Measurements from ENCODE around the gene NTM.

NTM gene

DNA sequence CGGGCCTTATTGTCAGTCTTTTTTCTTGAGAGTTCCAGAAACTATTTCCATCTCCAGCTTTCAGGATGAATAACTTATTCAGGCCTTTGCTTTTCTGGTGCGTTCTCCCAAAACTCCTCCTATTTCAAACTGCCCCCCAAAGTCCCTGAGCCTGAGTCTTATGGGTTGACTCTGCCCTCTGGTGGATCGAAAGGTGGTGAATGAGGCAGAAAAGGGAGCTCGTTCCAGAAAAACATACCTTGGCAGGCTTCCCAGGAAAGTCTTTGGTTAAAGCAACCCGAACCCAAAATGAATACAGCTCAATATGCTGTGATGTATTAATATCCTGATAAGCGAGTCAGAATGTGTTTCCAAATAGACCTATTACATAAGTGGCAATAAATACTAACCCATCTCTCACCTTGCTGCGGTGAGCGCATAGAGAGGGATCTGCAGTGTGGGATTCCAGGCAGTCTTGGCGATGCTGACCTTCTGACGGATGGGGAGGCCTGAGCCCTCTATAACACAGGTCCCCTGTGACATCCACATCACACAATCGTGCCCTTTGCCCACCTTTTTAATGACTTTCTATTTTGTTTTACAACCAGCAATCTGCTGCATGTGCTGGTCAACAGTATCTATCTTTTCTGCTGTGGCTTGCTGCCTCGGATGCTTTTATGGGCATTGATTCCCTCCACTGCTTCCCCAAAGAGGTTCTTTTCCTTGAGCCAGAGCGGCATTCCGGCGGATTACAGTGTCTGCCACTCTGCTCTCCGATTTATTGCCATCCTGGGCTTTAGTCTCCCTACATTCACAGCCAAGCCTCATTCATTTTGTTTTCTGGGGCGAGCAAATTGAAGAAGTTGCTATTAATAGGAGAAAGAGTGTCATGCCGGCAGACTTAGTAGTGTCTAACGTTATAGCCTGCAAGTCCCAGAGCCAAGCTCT lies 756.8 kb downstream of the NTM start:
- TF ChIP-seq, protein P1, sequence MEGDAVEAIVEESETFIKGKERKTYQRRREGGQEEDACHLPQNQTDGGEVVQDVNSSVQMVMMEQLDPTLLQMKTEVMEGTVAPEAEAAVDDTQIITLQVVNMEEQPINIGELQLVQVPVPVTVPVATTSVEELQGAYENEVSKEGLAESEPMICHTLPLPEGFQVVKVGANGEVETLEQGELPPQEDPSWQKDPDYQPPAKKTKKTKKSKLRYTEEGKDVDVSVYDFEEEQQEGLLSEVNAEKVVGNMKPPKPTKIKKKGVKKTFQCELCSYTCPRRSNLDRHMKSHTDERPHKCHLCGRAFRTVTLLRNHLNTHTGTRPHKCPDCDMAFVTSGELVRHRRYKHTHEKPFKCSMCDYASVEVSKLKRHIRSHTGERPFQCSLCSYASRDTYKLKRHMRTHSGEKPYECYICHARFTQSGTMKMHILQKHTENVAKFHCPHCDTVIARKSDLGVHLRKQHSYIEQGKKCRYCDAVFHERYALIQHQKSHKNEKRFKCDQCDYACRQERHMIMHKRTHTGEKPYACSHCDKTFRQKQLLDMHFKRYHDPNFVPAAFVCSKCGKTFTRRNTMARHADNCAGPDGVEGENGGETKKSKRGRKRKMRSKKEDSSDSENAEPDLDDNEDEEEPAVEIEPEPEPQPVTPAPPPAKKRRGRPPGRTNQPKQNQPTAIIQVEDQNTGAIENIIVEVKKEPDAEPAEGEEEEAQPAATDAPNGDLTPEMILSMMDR (IDR thresholded peaks at IDR 0.05; ENCODE audit: low read depth, low read length), result peak; percentile 75
- peak overlapping the region; percentile 19 for H3K4me3 ChIP-seq (ENCODE audit: low read depth, low read length)
- DNase-seq (ENCODE audit: low read depth, low spot score), result peak; percentile 93
- in situ Hi-C loops (cut with HindIII; ENCODE audit: low sequenced_read_pairs), result no loop called here

GRCh38 chr11:132127900-132128288 lies 757.5 kb downstream of the NTM start:
- no peak for DNase-seq (ENCODE audit: low read depth, low spot score)
- in situ Hi-C loops (cut with HindIII; ENCODE audit: low sequenced_read_pairs), result no loop called here
- TF ChIP-seq, protein P1 (IDR thresholded peaks at IDR 0.05; ENCODE audit: low read depth, low read length), result no peak
- no peak overlapping the region for H3K4me3 ChIP-seq (ENCODE audit: low read depth, low read length)

- TF ChIP-seq, protein P1 (IDR thresholded peaks at IDR 0.05; ENCODE audit: low read depth, low read length), result no peak
- in situ Hi-C loops (cut with HindIII; ENCODE audit: low sequenced_read_pairs), result no loop called here
- no peak for DNase-seq (ENCODE audit: low read depth, low spot score)
- H3K4me3 ChIP-seq (ENCODE audit: low read depth, low read length), result no peak overlapping the region
Observed at GRCh38 chr11:132131047-132131446, 760.6 kb downstream of the NTM start.

- TF ChIP-seq, protein P1 (IDR thresholded peaks at IDR 0.05; ENCODE audit: low read depth, low read length), result no peak
- in situ Hi-C loops (cut with HindIII; ENCODE audit: low sequenced_read_pairs), result no loop called here
- no peak overlapping the region for H3K4me3 ChIP-seq (ENCODE audit: low read depth, low read length)
- DNase-seq (ENCODE audit: low read depth, low spot score), result no peak
Observed at GRCh38 chr11:132131961-132132360, 761.5 kb downstream of the NTM start.

DNA sequence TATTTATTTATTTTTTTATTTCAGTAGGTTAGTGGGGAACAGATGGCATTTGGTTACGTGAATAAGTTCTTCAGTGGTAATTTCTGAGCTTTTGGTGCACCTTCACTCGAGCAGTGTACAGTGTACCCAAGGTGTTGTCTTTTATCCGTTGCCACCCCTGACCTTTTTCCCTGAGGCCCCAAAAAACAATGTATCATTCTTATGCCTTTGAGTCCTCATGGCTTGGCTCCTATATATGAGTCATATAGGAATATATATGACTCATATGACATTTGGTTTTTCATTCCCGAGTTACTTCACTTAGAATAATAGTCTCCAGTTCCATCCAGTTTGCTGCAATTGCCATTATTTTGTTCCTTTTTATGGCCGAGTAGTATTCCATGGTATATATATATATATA lies 763.9 kb downstream of the NTM start:
- in situ Hi-C loops (cut with HindIII; ENCODE audit: low sequenced_read_pairs), result no loop called here
- TF ChIP-seq, protein P1 (IDR thresholded peaks at IDR 0.05; ENCODE audit: low read depth, low read length), result no peak
- DNase-seq (ENCODE audit: low read depth, low spot score), result peak; percentile 47
- H3K4me3 ChIP-seq (ENCODE audit: low read depth, low read length), result no peak overlapping the region

GRCh38 chr11:132137289-132137980 lies 767.0 kb downstream of the NTM start:
- H3K4me3 ChIP-seq (ENCODE audit: low read depth, low read length), result no peak overlapping the region
- DNase-seq (ENCODE audit: low read depth, low spot score), result no peak
- in situ Hi-C loops (cut with HindIII; ENCODE audit: low sequenced_read_pairs), result no loop called here
- TF ChIP-seq, protein P1 (IDR thresholded peaks at IDR 0.05; ENCODE audit: low read depth, low read length), result no peak

Measured in astrocyte of the spinal cord (primary cell).